Brain microvascular endothelial cell (primary cell): ENCODE results near the gene SESN3.

Experiments used
- DNase-seq: peaks from one replicate; pipeline ENCODE4 v3.0.0-alpha.2; 2020
- H3K27ac ChIP-seq: fragments of 250-450 bp; sonication (Bioruptor Pico); 2 replicates; pipeline ENCODE4 v1.5.1; 2020; ENCODE audit warnings: mild to moderate bottlenecking, moderate library complexity
- H3K27me3 ChIP-seq: fragments of 250-450 bp; sonication (Bioruptor Pico); replicated peaks from 2 replicates; pipeline ENCODE4 v1.5.1; 2020; ENCODE audit warnings: mild to moderate bottlenecking
- H3K36me3 ChIP-seq: fragments of 250-450 bp; sonication (Bioruptor Pico); replicated peaks from 2 replicates; pipeline ENCODE4 v1.5.1; 2020; ENCODE audit warnings: mild to moderate bottlenecking
- H3K4me3 ChIP-seq: 2 replicates; pipeline ENCODE4 v1.5.1; 2011; ENCODE audit warnings: low read depth, mild to moderate bottlenecking, control low read depth, low read length, moderate library complexity
- in situ Hi-C: cut with HindIII; loops from 2 replicates; pipeline ENCODE4 v1.10.0; 2017; ENCODE audit warnings: low sequenced_read_pairs, low pct_ligation_motif_present
- TF ChIP-seq, protein P1 (sequence below): IDR thresholded peaks from 2 replicates; pipeline ENCODE4 v1.5.1; 2011; ENCODE audit warnings: low read depth, mild to moderate bottlenecking, moderate library complexity, low read length, control low read depth, inconsistent platforms; ENCODE audit errors: missing control alignments

Gene SESN3

DNA sequence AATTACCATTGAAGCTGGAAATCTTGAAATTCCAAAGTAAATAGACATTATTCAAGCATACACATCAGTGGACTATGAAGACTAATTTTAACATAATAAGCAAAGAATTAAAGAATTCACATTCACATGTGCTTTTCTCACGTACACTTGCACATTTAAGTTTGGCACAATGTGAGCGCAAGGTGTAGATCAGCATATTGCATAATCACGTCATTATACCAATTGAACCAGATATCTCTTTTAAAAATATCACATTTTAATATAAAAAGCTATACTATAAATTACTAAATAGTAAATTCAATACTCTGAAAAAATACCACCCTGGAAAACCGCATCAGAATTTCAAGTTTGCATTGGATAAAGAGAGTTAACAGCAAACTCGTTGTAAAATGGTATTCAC is 60.7 kb downstream of the SESN3 start:
- Histone ChIP-seq H3K27ac (no peak overlapping the region), H3K4me3 (no peak overlapping the region), H3K36me3 (no peaks in the 10 kb centered on the region), H3K27me3 (no peaks in the 10 kb centered on the region)
- in situ Hi-C loops = loop anchor here (25.0 kb wide), 1 partner anchor 592 kb away; no protein-coding TSS in a partner anchor
- TF ChIP-seq, protein P1, sequence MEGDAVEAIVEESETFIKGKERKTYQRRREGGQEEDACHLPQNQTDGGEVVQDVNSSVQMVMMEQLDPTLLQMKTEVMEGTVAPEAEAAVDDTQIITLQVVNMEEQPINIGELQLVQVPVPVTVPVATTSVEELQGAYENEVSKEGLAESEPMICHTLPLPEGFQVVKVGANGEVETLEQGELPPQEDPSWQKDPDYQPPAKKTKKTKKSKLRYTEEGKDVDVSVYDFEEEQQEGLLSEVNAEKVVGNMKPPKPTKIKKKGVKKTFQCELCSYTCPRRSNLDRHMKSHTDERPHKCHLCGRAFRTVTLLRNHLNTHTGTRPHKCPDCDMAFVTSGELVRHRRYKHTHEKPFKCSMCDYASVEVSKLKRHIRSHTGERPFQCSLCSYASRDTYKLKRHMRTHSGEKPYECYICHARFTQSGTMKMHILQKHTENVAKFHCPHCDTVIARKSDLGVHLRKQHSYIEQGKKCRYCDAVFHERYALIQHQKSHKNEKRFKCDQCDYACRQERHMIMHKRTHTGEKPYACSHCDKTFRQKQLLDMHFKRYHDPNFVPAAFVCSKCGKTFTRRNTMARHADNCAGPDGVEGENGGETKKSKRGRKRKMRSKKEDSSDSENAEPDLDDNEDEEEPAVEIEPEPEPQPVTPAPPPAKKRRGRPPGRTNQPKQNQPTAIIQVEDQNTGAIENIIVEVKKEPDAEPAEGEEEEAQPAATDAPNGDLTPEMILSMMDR = no peak
- no peak for DNase-seq

DNA sequence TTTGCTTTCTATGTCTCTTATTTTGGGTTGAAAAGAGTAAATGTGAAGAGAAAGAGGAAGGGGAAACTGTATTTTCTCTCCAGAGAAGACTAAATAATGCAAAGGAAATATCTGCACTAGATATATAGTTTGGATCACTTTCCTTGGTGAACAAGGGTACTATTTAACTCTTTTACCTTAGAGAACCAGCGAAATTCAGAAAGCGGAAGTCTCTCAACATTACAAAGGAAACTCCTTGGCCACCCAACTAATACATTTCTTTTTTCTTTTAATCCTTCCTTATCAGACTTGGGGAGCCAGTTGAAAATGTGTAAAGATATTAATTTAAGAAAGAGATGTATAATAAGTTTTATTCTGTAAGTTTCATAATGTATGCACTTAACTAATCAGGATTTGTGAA is 64.2 kb downstream of the SESN3 start:
- no peaks in the 10 kb centered on the region for H3K27me3 ChIP-seq
- no peak overlapping the region for H3K27ac ChIP-seq
- TF ChIP-seq, protein P1 = no peak
- in situ Hi-C loops = loop anchor here (25.0 kb wide), 1 partner anchor 596 kb away; no protein-coding TSS in a partner anchor
- no peak for DNase-seq
- H3K4me3 ChIP-seq = no peak overlapping the region
- H3K36me3 ChIP-seq = no peaks in the 10 kb centered on the region

DNA sequence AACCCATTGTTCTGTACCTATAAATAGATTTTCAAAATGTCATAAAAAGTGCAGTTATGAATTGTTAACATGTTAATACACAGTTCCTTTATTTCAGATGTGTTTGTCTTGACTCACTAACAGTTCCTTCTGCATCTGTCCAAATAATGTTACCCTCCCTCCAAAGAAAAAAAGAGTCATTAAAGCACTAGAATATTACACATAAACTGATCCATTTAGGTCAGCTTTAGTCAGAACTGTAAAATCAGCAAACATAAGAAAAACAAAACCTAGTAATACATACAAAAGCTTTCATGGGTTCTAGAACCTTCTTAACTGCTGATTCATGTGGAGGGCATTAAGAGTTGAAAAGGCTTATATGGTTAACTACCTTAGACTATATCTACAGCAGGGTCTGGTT is 65.4 kb downstream of the SESN3 start:
- in situ Hi-C loops = loop anchor here (25.0 kb wide), 1 partner anchor 597 kb away; no protein-coding TSS in a partner anchor
- Histone ChIP-seq H3K4me3 (no peak overlapping the region), H3K27me3 (no peaks in the 10 kb centered on the region), H3K36me3 (no peaks in the 10 kb centered on the region), H3K27ac (no peak overlapping the region)
- TF ChIP-seq, protein P1 = no peak
- no peak for DNase-seq

DNA sequence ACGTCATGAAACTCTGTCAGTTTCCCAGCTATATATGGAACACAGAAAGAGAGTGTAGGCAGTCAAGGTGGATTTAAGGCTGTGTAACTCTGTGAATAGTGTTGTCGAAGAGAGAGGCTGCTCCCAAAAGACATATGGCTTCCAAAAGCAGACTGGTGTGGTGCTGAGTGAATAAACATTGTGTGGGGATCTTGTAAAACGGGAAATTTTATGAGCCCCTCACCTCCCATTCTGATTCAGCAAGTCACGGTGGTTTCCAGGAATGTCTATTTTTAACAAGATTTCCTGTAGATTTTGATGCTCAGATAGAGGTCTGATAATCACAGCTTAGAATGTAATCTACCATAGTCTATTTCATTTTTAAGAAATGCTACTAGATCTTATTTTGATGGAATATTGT is 67.9 kb downstream of the SESN3 start:
- Histone ChIP-seq H3K36me3 (no peaks in the 10 kb centered on the region), H3K27ac (no peak overlapping the region), H3K27me3 (no peaks in the 10 kb centered on the region), H3K4me3 (no peak overlapping the region)
- TF ChIP-seq, protein P1 = no peak
- in situ Hi-C loops = loop anchor here (25.0 kb wide), 1 partner anchor 599 kb away; no protein-coding TSS in a partner anchor
- no peak for DNase-seq

DNA sequence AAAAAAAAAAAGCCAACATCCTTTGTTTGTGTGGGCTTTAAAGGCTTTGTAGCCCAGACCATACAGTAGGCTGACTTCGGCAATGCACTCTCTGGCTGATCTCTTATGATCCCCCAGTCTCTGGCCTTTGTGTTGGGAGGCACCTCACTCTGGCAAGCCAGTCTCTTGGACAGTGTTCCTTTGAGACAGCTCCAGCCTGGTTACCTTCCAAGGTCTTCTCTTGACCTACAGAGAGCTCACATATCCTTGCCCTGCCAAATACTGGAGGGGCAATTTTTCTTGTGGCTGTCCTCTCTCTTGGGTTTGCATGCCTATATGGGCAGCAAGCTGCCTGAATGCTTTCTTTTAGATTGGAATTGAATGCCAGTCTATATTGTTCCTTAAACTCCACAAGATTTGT is 69.8 kb downstream of the SESN3 start:
- TF ChIP-seq, protein P1 = no peak
- no peak for DNase-seq
- no peaks in the 10 kb centered on the region for H3K36me3 ChIP-seq
- no peaks in the 10 kb centered on the region for H3K27me3 ChIP-seq
- H3K4me3 ChIP-seq = no peak overlapping the region
- in situ Hi-C loops = loop anchor here (25.0 kb wide), 1 partner anchor 601 kb away; no protein-coding TSS in a partner anchor
- no peak overlapping the region for H3K27ac ChIP-seq

DNA sequence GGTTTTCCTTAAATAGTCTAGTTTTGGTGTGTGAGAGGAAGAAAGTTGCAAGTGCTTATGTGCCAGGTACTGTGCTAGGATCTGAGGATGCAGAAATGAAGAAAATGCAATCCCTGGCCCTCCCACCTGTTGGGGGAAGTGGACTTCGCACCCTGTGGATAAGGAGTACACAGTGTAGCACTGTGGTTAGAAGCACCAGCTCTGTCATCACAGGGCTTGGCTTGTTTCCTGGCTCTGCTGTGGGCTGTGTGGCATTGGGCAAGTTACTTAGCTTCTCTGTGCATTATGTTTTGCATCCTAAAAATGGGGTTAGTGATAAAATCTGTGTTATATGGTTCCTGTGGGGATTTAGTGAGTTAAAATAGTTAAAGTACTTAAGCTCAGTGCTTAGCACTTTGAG is 73.2 kb downstream of the SESN3 start:
- no peak for DNase-seq
- H3K27me3 ChIP-seq = no peaks in the 10 kb centered on the region
- no peak overlapping the region for H3K27ac ChIP-seq
- TF ChIP-seq, protein P1 = no peak
- no peaks in the 10 kb centered on the region for H3K36me3 ChIP-seq
- in situ Hi-C loops = loop anchor here (25.0 kb wide), 1 partner anchor 604 kb away; no protein-coding TSS in a partner anchor
- H3K4me3 ChIP-seq = no peak overlapping the region
